B cell (primary cell): ENCODE measurements around the gene GNAS. TPM values are rescaled to one million over a fixed set of nuclear protein-coding genes. Genes with fewer than 3 reads are reported as not detected.
A peak's percentile ranks its signal among the peaks of the same experiment; 100 is the strongest.

Source experiments
- ATAC-seq: fragments of 200-7000 bp; cut with Tn5 transposase; one replicate; pipeline ENCODE4 v1.10.0; 2021; ENCODE audit warnings: low read depth, mild to moderate bottlenecking, moderate number of reproducible peaks, moderate library complexity
- CTCF ChIA-PET: fragments of 350-600 bp; sonication (Branson Sonifier 250); formaldehyde crosslinking; loops from one replicate; lab custom pipeline; 2021; ENCODE audit warnings: antibody characterized with exemption, inconsistent platforms; lab: Charles Lee
- POLR2A ChIA-PET: fragments of 350-600 bp; sonication (Branson Sonifier 250); formaldehyde crosslinking; loops from one replicate; lab custom pipeline; 2021; ENCODE audit warnings: antibody characterized with exemption; lab: Charles Lee
- DNase-seq: peaks from one replicate; pipeline ENCODE4 v3.0.0; 2013
- H2AFZ ChIP-seq: 2 replicates; pipeline ENCODE4 v1.6.1; 2012; ENCODE audit warnings: mild to moderate bottlenecking, low read depth, low read length; ENCODE audit not compliant: insufficient read depth, poor library complexity, severe bottlenecking
- H3K27ac ChIP-seq, 2 donors: 1 replicate in 1 of 2; 2 replicates in 1 of 2; pipeline ENCODE4 v1.5.1; 2012 to 2013; ENCODE audit warnings: low read length in 2 of 2, mild to moderate bottlenecking in 2 of 2, moderate library complexity in 1 of 2
- H3K27me3 ChIP-seq, 4 experiments: fragments of 200-600 bp in 1 of 4; sonication (generic) in 1 of 4; replicated peaks in 1 of 4; 1 replicate in 2 of 4; 2 replicates in 2 of 4; pipeline versions ENCODE4 v1.6.1 to v1.7.0; 2013 to 2016; ENCODE audit warnings: low read length in 3 of 4, mild to moderate bottlenecking in 2 of 4, mixed read lengths in 1 of 4, moderate library complexity in 1 of 4; ENCODE audit not compliant: insufficient read depth in 4 of 4, control insufficient read depth in 3 of 4; ENCODE audit errors: control extremely low read depth in 1 of 4
- H3K36me3 ChIP-seq, 2 experiments: replicated peaks in 1 of 2; 1 replicate in 1 of 2; 2 replicates in 1 of 2; pipeline versions ENCODE4 v1.6.1 to v1.7.1; 2013; ENCODE audit warnings: low read length in 1 of 2; ENCODE audit not compliant: insufficient read depth in 2 of 2, control insufficient read depth in 1 of 2; ENCODE audit errors: control extremely low read depth in 1 of 2, extremely low read depth in 1 of 2
- H3K4me1 ChIP-seq, 2 donors: fragments of 200-600 bp in 1 of 2; sonication (generic) in 1 of 2; 1 replicate in 1 of 2; 2 replicates in 1 of 2; pipeline versions ENCODE4 v1.5.1 to v1.6.1; 2013 to 2017; ENCODE audit warnings: low read length in 2 of 2; ENCODE audit not compliant: control insufficient read depth in 2 of 2, insufficient read depth in 2 of 2
- H3K4me2 ChIP-seq: replicated peaks from 2 replicates; pipeline ENCODE3; 2012; ENCODE audit warnings: mild to moderate bottlenecking, low read depth, low read length; ENCODE audit not compliant: poor library complexity, severe bottlenecking
- H3K4me3 ChIP-seq, 5 experiments: fragments of 200-600 bp in 1 of 5; sonication (generic) in 1 of 5; 1 replicate in 3 of 5; 2 replicates in 2 of 5; pipeline versions ENCODE4 v1.5.1 to v1.7.0; 2011 to 2016; ENCODE audit warnings: low read length in 4 of 5, mild to moderate bottlenecking in 4 of 5, low read depth in 2 of 5, control low read depth in 1 of 5, moderate library complexity in 1 of 5; ENCODE audit not compliant: insufficient read depth in 1 of 5; ENCODE audit errors: control extremely low read depth in 1 of 5, extremely low read depth in 1 of 5
- H3K79me2 ChIP-seq: fragments of 200-600 bp; sonication (generic); one replicate; pipeline ENCODE4 v1.6.0; 2016; ENCODE audit warnings: low read length; ENCODE audit not compliant: control insufficient read depth, insufficient read depth
- H3K9ac ChIP-seq: fragments of 200-600 bp; sonication (generic); 2 replicates; pipeline ENCODE4 v1.6.1; 2017; ENCODE audit warnings: mild to moderate bottlenecking, low read length, moderate library complexity
- H3K9me3 ChIP-seq, 3 donors: one replicate each; pipeline versions ENCODE4 v1.6.1 to v1.7.1; 2013; ENCODE audit warnings: low read length in 2 of 3; ENCODE audit not compliant: control insufficient read depth in 2 of 3, insufficient read depth in 1 of 3; ENCODE audit errors: control extremely low read depth in 1 of 3
- H4K20me1 ChIP-seq: 2 replicates; pipeline ENCODE4 v1.6.0; 2012; ENCODE audit warnings: mild to moderate bottlenecking, low read length; ENCODE audit not compliant: insufficient read depth, control insufficient read depth, poor library complexity, severe bottlenecking
- H3K27ac Mint-ChIP-seq: one replicate; pipeline ENCODE4 v1.8.0; 2021; ENCODE audit warnings: mixed read lengths
- H3K27me3 Mint-ChIP-seq: one replicate; pipeline ENCODE4 v1.8.0; 2021; ENCODE audit warnings: mixed read lengths
- H3K4me1 Mint-ChIP-seq: one replicate; pipeline ENCODE4 v1.8.0; 2021; ENCODE audit warnings: mixed read lengths
- H3K4me3 Mint-ChIP-seq: one replicate; pipeline ENCODE4 v1.8.0; 2021; ENCODE audit warnings: mixed read lengths
- H3K9me3 Mint-ChIP-seq: one replicate; pipeline ENCODE4 v1.8.0; 2022; ENCODE audit warnings: mixed read lengths; ENCODE audit not compliant: insufficient read depth
- CTCF ChIP-seq: fragments of 200-600 bp; IDR thresholded peaks from one replicate; pipeline ENCODE4 v1.8.0; 2022; ENCODE audit warnings: antibody characterized with exemption, mild to moderate bottlenecking
- EZH2 ChIP-seq: IDR thresholded peaks from 2 replicates; pipeline ENCODE4 v1.6.1; 2012; ENCODE audit warnings: borderline replicate concordance, low read depth, mild to moderate bottlenecking, moderate library complexity, low read length; ENCODE audit not compliant: insufficient read depth, poor library complexity, severe bottlenecking
- WGBS: methylation state at CpG from one replicate; pipeline ENCODE4 v1.1.5; 2013; ENCODE audit warnings: missing lambda C conversion rate; ENCODE audit not compliant: insufficient coverage; 5-methylcytosine and 5-hydroxymethylcytosine counted together
- intact Hi-C: fragments of 100-400 bp; cut with micrococcal nuclease; formaldehyde crosslinking; loops from one replicate; pipeline ENCODE4 v1.10.0; 2022
- polyA plus RNA-seq: library from polyadenylated mRNA; depleted of rRNA; stranded (reverse); fragments of >200 nt; gene quantifications from 2 replicates; pipeline ENCODE4 v1.2.3, GENCODE V29; 2012
- total RNA-seq, 2 donors: library from RNA; stranded (reverse); fragments of 120-200 nt in 1 of 2; gene quantifications; 1 replicate in 1 of 2; 2 replicates in 1 of 2; pipeline versions ENCODE4 v1.2.3 to v1.2.4, GENCODE V29; 2013 to 2022

The GNAS gene
- total and polyA plus RNA-seq, 2 donors (not counting 1 experiment from before 2014, with no cell fraction given) = 714 to 1,181 TPM

- H2AFZ ChIP-seq = no peak overlapping the region
- H3K4me1 ChIP-seq = peaks cover 13 to 25% of the 10 kb centered on the region in 2 donors
- 95% methylated on average over 4 of the region's 19 CpGs for WGBS
- H3K4me3 ChIP-seq = no peak overlapping the region
- no peak overlapping the region for H3K4me2 ChIP-seq
- no peak overlapping the region for H3K4me3 Mint-ChIP-seq
- ChIA-PET POLR2A (interaction anchor here (0.5 kb wide), 1 partner anchor 179 kb away, joined by 4 read pairs; no protein-coding TSS in a partner anchor), CTCF (no interaction called here)
- peak overlapping the region in 1 of 2 donors; percentile 30 for H3K27ac ChIP-seq
- intact Hi-C loops = no loop called here
- H3K9ac ChIP-seq = no peak overlapping the region
- H3K79me2 ChIP-seq = peaks cover 97% of the 10 kb centered on the region
- TF ChIP-seq CTCF (no peak), EZH2 (no peak)
- DNase-seq (no peak), ATAC-seq (no peak)
- peaks cover 50% of the 10 kb centered on the region for H4K20me1 ChIP-seq
- H3K9me3 Mint-ChIP-seq = no peaks in the 10 kb centered on the region
- no peaks in the 10 kb centered on the region for H3K27me3 Mint-ChIP-seq
- peaks cover 64% of the 10 kb centered on the region for H3K4me1 Mint-ChIP-seq
- peaks cover 3 to 79% of the 10 kb centered on the region in 2 experiments for H3K36me3 ChIP-seq
- peak overlapping the region; percentile 46 for H3K27ac Mint-ChIP-seq
- H3K9me3 ChIP-seq = no peaks in the 10 kb centered on the region
- H3K27me3 ChIP-seq = no peaks in the 10 kb centered on the region
These were observed 49.2 kb downstream of the GNAS start for GRCh38 chr20:58901488-58902402.

GRCh38 chr20:58903614-58904013 lies 51.1 kb downstream of the GNAS start:
- H3K36me3 ChIP-seq = peaks cover 3 to 67% of the 10 kb centered on the region in 2 experiments
- no peaks in the 10 kb centered on the region for H3K27me3 Mint-ChIP-seq
- H3K4me3 ChIP-seq = no peak overlapping the region
- peaks cover 20 to 37% of the 10 kb centered on the region in 2 donors for H3K4me1 ChIP-seq
- no peak overlapping the region for H3K4me3 Mint-ChIP-seq
- TF ChIP-seq EZH2 = no peak
- TF ChIP-seq CTCF = no peak
- intact Hi-C loops = no loop called here
- no peaks in the 10 kb centered on the region for H3K9me3 Mint-ChIP-seq
- H4K20me1 ChIP-seq = peaks cover 35% of the 10 kb centered on the region
- H3K27ac Mint-ChIP-seq = peak overlapping the region; percentile 57
- H3K9ac ChIP-seq = no peak overlapping the region
- no peaks in the 10 kb centered on the region for H3K27me3 ChIP-seq
- DNase-seq (no peak), ATAC-seq (no peak)
- no peak overlapping the region for H3K27ac ChIP-seq
- H3K79me2 ChIP-seq = peaks cover 87% of the 10 kb centered on the region
- peaks cover 68% of the 10 kb centered on the region for H3K4me1 Mint-ChIP-seq
- WGBS = 97% methylated on average over 9 of the region's 9 CpGs
- H3K4me2 ChIP-seq = no peak overlapping the region
- POLR2A ChIA-PET = interaction anchor here (0.9 kb wide), 1 partner anchor 86 kb away, joined by 3 read pairs; no protein-coding TSS in a partner anchor
- H2AFZ ChIP-seq = no peak overlapping the region
- CTCF ChIA-PET = no interaction called here
- H3K9me3 ChIP-seq = no peaks in the 10 kb centered on the region
